Osteoblast (primary cell): ENCODE data around the gene TIMM10B. TPM values are rescaled to one million over a fixed set of nuclear protein-coding genes. Genes with fewer than 3 reads are reported as not detected.

Source experiments
- DNase-seq: peaks from one replicate; pipeline ENCODE4 v3.0.0; 2011; ENCODE audit warnings: low spot score, mixed read lengths; ENCODE audit not compliant: insufficient read length; ENCODE audit errors: missing footprints
- H2AFZ ChIP-seq: 2 replicates; pipeline ENCODE4 v1.6.0; 2011; ENCODE audit warnings: mild to moderate bottlenecking, low read length
- H3K27ac ChIP-seq: 2 replicates; pipeline ENCODE4 v1.5.1; 2011; ENCODE audit warnings: mild to moderate bottlenecking, low read depth, low read length, moderate library complexity
- H3K27me3 ChIP-seq: 2 replicates; pipeline ENCODE4 v1.6.0; 2012; ENCODE audit warnings: mild to moderate bottlenecking, control low read depth, inconsistent platforms, low read length, moderate library complexity; ENCODE audit not compliant: insufficient read depth
- H3K36me3 ChIP-seq: 2 replicates; pipeline ENCODE4 v1.5.1; 2011; ENCODE audit warnings: mild to moderate bottlenecking, low read length, control low read depth, moderate library complexity; ENCODE audit not compliant: insufficient read depth
- H3K4me1 ChIP-seq: 2 replicates; pipeline ENCODE4 v1.5.1; 2011; ENCODE audit warnings: mild to moderate bottlenecking, low read length, control low read depth, moderate library complexity; ENCODE audit not compliant: insufficient read depth
- H3K4me2 ChIP-seq: 2 replicates; pipeline ENCODE4 v1.6.0; 2011; ENCODE audit warnings: mild to moderate bottlenecking, low read length; ENCODE audit not compliant: insufficient read depth
- H3K4me3 ChIP-seq: fragments of 200-600 bp; sonication (generic); 3 replicates; pipeline ENCODE4 v1.5.1; 2012; ENCODE audit warnings: mild to moderate bottlenecking, low read length, inconsistent platforms; ENCODE audit not compliant: insufficient read depth
- H3K79me2 ChIP-seq: 2 replicates; pipeline ENCODE4 v1.6.0; 2012; ENCODE audit warnings: mild to moderate bottlenecking, low read length, control low read depth, inconsistent platforms; ENCODE audit not compliant: insufficient read depth
- H3K9me3 ChIP-seq: 2 replicates; pipeline ENCODE4 v1.5.1; 2011; ENCODE audit warnings: low read depth, low read length, control low read depth
- H4K20me1 ChIP-seq: 2 replicates; pipeline ENCODE4 v1.6.0; 2012; ENCODE audit warnings: mild to moderate bottlenecking, low read length, control low read depth; ENCODE audit not compliant: insufficient read depth
- CTCF ChIP-seq: IDR thresholded peaks from 2 replicates; pipeline ENCODE4 v1.5.1; 2011; ENCODE audit warnings: mild to moderate bottlenecking, low read depth, low read length, moderate library complexity; ENCODE audit errors: extremely low read depth
- total RNA-seq: library from RNA; depleted of rRNA; stranded (reverse); fragments of >200 nt; gene quantifications from 2 replicates; pipeline ENCODE4 v1.2.3, GENCODE V29; 2012

Gene TIMM10B
- total RNA-seq, 1 donor: 55.4 TPM

GRCh38 chr11:6437423-6437822, 43.9 kb upstream of the TIMM10B start:
- H3K27ac ChIP-seq: no peak overlapping the region
- no peak overlapping the region for H2AFZ ChIP-seq
- H3K4me2 ChIP-seq: no peak overlapping the region
- H3K79me2 ChIP-seq: no peaks in the 10 kb centered on the region
- H3K27me3 ChIP-seq: no peaks in the 10 kb centered on the region
- no peaks in the 10 kb centered on the region for H3K36me3 ChIP-seq
- H3K4me1 ChIP-seq: no peaks in the 10 kb centered on the region
- H3K4me3 ChIP-seq: no peak overlapping the region
- DNase-seq: no peak
- H4K20me1 ChIP-seq: no peaks in the 10 kb centered on the region
- no peak for TF ChIP-seq CTCF
- no peaks in the 10 kb centered on the region for H3K9me3 ChIP-seq

GRCh38 chr11:6437993-6438392, 43.3 kb upstream of the TIMM10B start:
- Histone ChIP-seq H3K4me3 (no peak overlapping the region), H3K27ac (no peak overlapping the region), H3K36me3 (no peaks in the 10 kb centered on the region), H2AFZ (no peak overlapping the region), H3K4me1 (no peaks in the 10 kb centered on the region), H3K27me3 (no peaks in the 10 kb centered on the region), H3K79me2 (no peaks in the 10 kb centered on the region), H4K20me1 (no peaks in the 10 kb centered on the region), H3K4me2 (no peak overlapping the region), H3K9me3 (no peaks in the 10 kb centered on the region)
- DNase-seq: no peak
- TF ChIP-seq CTCF: no peak

- Histone ChIP-seq H2AFZ (no peak overlapping the region), H3K4me1 (no peaks in the 10 kb centered on the region), H4K20me1 (no peaks in the 10 kb centered on the region), H3K9me3 (no peaks in the 10 kb centered on the region), H3K27me3 (no peaks in the 10 kb centered on the region), H3K79me2 (no peaks in the 10 kb centered on the region), H3K36me3 (no peaks in the 10 kb centered on the region), H3K4me3 (no peak overlapping the region), H3K27ac (no peak overlapping the region), H3K4me2 (no peak overlapping the region)
- peak; percentile 80 for TF ChIP-seq CTCF
- DNase-seq: no peak
Observed at GRCh38 chr11:6438979-6439571, 42.2 kb upstream of the TIMM10B start.

- H3K79me2 ChIP-seq: no peaks in the 10 kb centered on the region
- H3K36me3 ChIP-seq: no peaks in the 10 kb centered on the region
- DNase-seq: no peak
- H3K27ac ChIP-seq: no peak within 1 kb of the TSS
- H3K27me3 ChIP-seq: no peaks in the 10 kb centered on the region
- no peaks in the 10 kb centered on the region for H3K9me3 ChIP-seq
- H3K4me2 ChIP-seq: no peak within 1 kb of the TSS
- no peaks in the 10 kb centered on the region for H3K4me1 ChIP-seq
- no peak within 1 kb of the TSS for H2AFZ ChIP-seq
- H3K4me3 ChIP-seq: no peak within 1 kb of the TSS
- H4K20me1 ChIP-seq: no peaks in the 10 kb centered on the region
- no peak for TF ChIP-seq CTCF
Observed at GRCh38 chr11:6440906-6441358, 40.4 kb upstream of the TIMM10B start, which contains the start of gene HPX. Gene HPX, minus strand, starts transcription at chr11:6440987. Its CDS starts 24 bp downstream, at chr11:6440963.
